Mesenchymal stem cell (in vitro differentiated cells and primary cell): Measurements from ENCODE around the gene COPA. TPM values are rescaled to one million over a fixed set of nuclear protein-coding genes. Genes with fewer than 3 reads are reported as not detected.
"Not testable (repeated sequence)": the region's sequence is repeated elsewhere in the genome, so short reads cannot be mapped to it uniquely, and the experiment has no call there.

Experiments
- DNase-seq: peaks from one replicate; pipeline ENCODE4 v3.0.0-alpha.2; 2013
- H2AFZ ChIP-seq: one replicate; pipeline ENCODE4 v1.6.1; 2013; ENCODE audit warnings: low read depth, mild to moderate bottlenecking, control low read depth, inconsistent platforms, low read length, moderate library complexity
- H2AK5ac ChIP-seq: 2 replicates; pipeline ENCODE4 v1.6.1; 2013; ENCODE audit warnings: low read length, moderate library complexity, mild to moderate bottlenecking, inconsistent platforms; ENCODE audit not compliant: severe bottlenecking
- H2BK120ac ChIP-seq: one replicate; pipeline ENCODE4 v1.6.1; 2013; ENCODE audit warnings: low read depth, mild to moderate bottlenecking, inconsistent platforms, low read length, moderate library complexity
- H2BK12ac ChIP-seq, 2 experiments: one replicate each; pipeline ENCODE4 v1.6.1; 2013; ENCODE audit warnings: inconsistent platforms in 2 of 2, low read length in 2 of 2, mild to moderate bottlenecking in 2 of 2, moderate library complexity in 2 of 2, control low read depth in 1 of 2
- H2BK15ac ChIP-seq: one replicate; pipeline ENCODE4 v1.6.1; 2013; ENCODE audit warnings: mild to moderate bottlenecking, low read depth, inconsistent platforms; ENCODE audit not compliant: poor library complexity, severe bottlenecking
- H2BK5ac ChIP-seq: 2 replicates; pipeline ENCODE4 v1.6.1; 2013; ENCODE audit warnings: low read depth, mild to moderate bottlenecking, low read length, control low read depth, inconsistent platforms; ENCODE audit not compliant: poor library complexity, severe bottlenecking
- H3K14ac ChIP-seq, 2 experiments: one replicate each; pipeline ENCODE4 v1.6.1; 2013; ENCODE audit warnings: inconsistent platforms in 2 of 2, low read length in 2 of 2, control low read depth in 1 of 2, mild to moderate bottlenecking in 1 of 2, moderate library complexity in 1 of 2
- H3K18ac ChIP-seq, 2 experiments: one replicate each; pipeline ENCODE4 v1.6.1; 2013; ENCODE audit warnings: inconsistent platforms in 2 of 2, low read length in 2 of 2, control low read depth in 1 of 2, low read depth in 1 of 2, mild to moderate bottlenecking in 1 of 2
- H3K23ac ChIP-seq, 2 experiments: one replicate each; pipeline ENCODE4 v1.6.1; 2013; ENCODE audit warnings: inconsistent platforms in 2 of 2, low read length in 2 of 2, mild to moderate bottlenecking in 2 of 2, moderate library complexity in 2 of 2, control low read depth in 1 of 2
- H3K27ac ChIP-seq: 2 replicates; pipeline ENCODE4 v1.5.1; 2013; ENCODE audit warnings: mild to moderate bottlenecking, moderate library complexity, low read length, control low read depth, inconsistent platforms; ENCODE audit not compliant: poor library complexity, severe bottlenecking
- H3K27me3 ChIP-seq, 2 experiments: 2 replicates each; pipeline versions ENCODE4 v1.6.1 to v1.7.0; 2013; ENCODE audit warnings: low read length in 2 of 2, mild to moderate bottlenecking in 2 of 2, moderate library complexity in 2 of 2, control low read depth in 1 of 2, inconsistent platforms in 1 of 2; ENCODE audit not compliant: control insufficient read depth in 1 of 2, insufficient read depth in 1 of 2
- H3K36me3 ChIP-seq, 2 experiments: 2 replicates each; pipeline versions ENCODE4 v1.6.1 to v1.7.0; 2013; ENCODE audit warnings: low read length in 2 of 2, control low read depth in 1 of 2, inconsistent platforms in 1 of 2, low read depth in 1 of 2, mild to moderate bottlenecking in 1 of 2; ENCODE audit not compliant: insufficient read depth in 2 of 2, control insufficient read depth in 1 of 2
- H3K4ac ChIP-seq, 2 experiments: one replicate each; pipeline ENCODE4 v1.6.1; 2013; ENCODE audit warnings: inconsistent platforms in 2 of 2, low read length in 2 of 2, mild to moderate bottlenecking in 2 of 2, moderate library complexity in 2 of 2, control low read depth in 1 of 2, low read depth in 1 of 2
- H3K4me1 ChIP-seq: 2 replicates; pipeline ENCODE4 v1.6.1; 2013; ENCODE audit warnings: low read depth, low read length, control low read depth; ENCODE audit not compliant: control insufficient read depth, insufficient read depth
- H3K4me2 ChIP-seq: 2 replicates; pipeline ENCODE4 v1.6.1; 2013; ENCODE audit warnings: low read length, mild to moderate bottlenecking, inconsistent platforms; ENCODE audit not compliant: poor library complexity, severe bottlenecking
- H3K4me3 ChIP-seq, 2 experiments: 2 replicates each; pipeline versions ENCODE4 v1.5.1 to v1.7.0; 2013; ENCODE audit warnings: low read length in 2 of 2, mild to moderate bottlenecking in 2 of 2, control low read depth in 1 of 2, low read depth in 1 of 2; ENCODE audit not compliant: insufficient read depth in 1 of 2
- H3K79me1 ChIP-seq: replicated peaks from 2 replicates; pipeline ENCODE4 v1.6.1; 2013; ENCODE audit warnings: mild to moderate bottlenecking, control low read depth, low read length, inconsistent platforms; ENCODE audit not compliant: poor library complexity, severe bottlenecking
- H3K9ac ChIP-seq: 2 replicates; pipeline ENCODE4 v1.7.0; 2013; ENCODE audit warnings: mild to moderate bottlenecking, low read length, moderate library complexity
- H3K9me3 ChIP-seq: 2 replicates; pipeline ENCODE4 v1.7.0; 2013; ENCODE audit warnings: mild to moderate bottlenecking, low read length; ENCODE audit not compliant: control insufficient read depth
- H4K8ac ChIP-seq: one replicate; pipeline ENCODE4 v1.6.1; 2013; ENCODE audit warnings: inconsistent platforms, mild to moderate bottlenecking, low read length, moderate library complexity
- H4K91ac ChIP-seq: one replicate; pipeline ENCODE4 v1.6.1; 2013; ENCODE audit warnings: mild to moderate bottlenecking, low read length, inconsistent platforms
- WGBS: methylation state at CpG from one replicate; pipeline ENCODE4 v1.1.7; 2013; ENCODE audit warnings: mixed read lengths; 5-methylcytosine and 5-hydroxymethylcytosine counted together
- polyA plus RNA-seq, 2 experiments: library from polyadenylated mRNA; stranded (reverse); fragments of 200-250 nt; gene quantifications; one replicate each; pipeline ENCODE4 v1.2.3, GENCODE V29; 2013

Gene COPA
- polyA plus RNA-seq (2013, experiment 1 of 2), result 189 TPM
- 186 TPM for polyA plus RNA-seq (2013, experiment 2 of 2)

DNA sequence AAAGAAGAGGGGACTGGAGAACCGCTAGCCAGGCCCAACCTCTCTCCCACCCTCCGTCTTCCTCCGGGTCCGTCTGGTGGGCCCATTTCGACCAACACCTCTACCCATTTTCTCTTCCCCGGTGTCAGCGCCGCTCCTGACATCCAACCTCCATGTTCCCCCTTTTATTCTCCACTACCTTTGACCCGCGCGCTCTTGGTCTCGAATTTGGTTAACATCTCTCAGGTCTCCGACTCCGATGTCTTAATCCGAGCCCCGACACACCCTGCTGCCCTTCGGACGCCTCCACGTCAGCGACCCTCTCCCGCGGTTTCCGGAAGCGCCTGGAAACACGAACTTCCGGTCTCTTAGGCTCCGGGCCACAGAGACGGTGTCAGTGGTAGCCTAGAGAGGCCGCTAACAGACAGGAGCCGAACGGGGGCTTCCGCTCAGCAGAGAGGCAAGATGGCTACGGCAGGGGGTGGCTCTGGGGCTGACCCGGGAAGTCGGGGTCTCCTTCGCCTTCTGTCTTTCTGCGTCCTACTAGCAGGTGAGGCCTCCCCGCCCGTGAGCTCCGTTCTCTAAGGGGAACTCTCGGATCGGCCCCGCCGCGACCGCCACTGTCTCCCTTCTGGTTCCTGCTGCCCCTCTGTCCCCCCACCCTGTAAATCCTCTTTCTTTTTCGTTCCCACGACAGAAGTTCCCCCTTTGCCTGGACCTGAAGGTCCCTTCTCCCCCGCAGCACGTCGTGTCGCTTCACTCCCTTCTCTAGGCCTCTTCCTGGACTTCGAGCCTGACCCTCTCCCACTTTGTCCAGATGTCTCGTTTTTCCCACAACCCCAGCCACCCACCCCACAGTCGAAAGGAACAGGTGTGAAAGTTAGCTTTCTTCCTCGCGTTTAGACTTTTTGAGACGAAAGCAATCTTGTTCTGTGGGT lies at the start of gene COPA, which contains the start of gene NCSTN:
COPA (minus strand) TSS at position 298 of the 917 bp plus-strand sequence; CDS start at position 218, 80 bp downstream.
NCSTN (plus strand) TSS at position 431 of the 917 bp plus-strand sequence; CDS start at position 445, 14 bp downstream.
- WGBS, result under 1% methylated on average over 53 of the region's 58 CpGs
- Histone ChIP-seq H3K4me1 (no peaks in the 10 kb centered on the region), H2BK120ac (peak within 1 kb of the TSS; percentile 64), H2BK15ac (no peak within 1 kb of the TSS), H2BK12ac (peak within 1 kb of the TSS in 1 of 2 experiments; percentile 25), H3K23ac (peak within 1 kb of the TSS in 1 of 2 experiments; percentile 57), H2BK5ac (peak within 1 kb of the TSS; percentile 60), H4K8ac (peak within 1 kb of the TSS; percentile 92), H4K91ac (peak within 1 kb of the TSS; percentile 83), H2AFZ (peak within 1 kb of the TSS; percentile 66), H3K36me3 (peaks cover 11 to 62% of the 10 kb centered on the region in 2 experiments), H3K79me1 (peaks cover 14% of the 10 kb centered on the region), H3K4me2 (peak within 1 kb of the TSS; percentile 80), H3K18ac (peak within 1 kb of the TSS; percentile 95 to 98), H3K9me3 (no peaks in the 10 kb centered on the region), H3K27me3 (no peaks in the 10 kb centered on the region), H3K27ac (peak within 1 kb of the TSS; percentile 85), H3K4me3 (peak within 1 kb of the TSS; percentile 78 to 96), H2AK5ac (peak within 1 kb of the TSS; percentile 66), H3K4ac (peak within 1 kb of the TSS; percentile 83 to 88), H3K14ac (peak within 1 kb of the TSS in 1 of 2 experiments; percentile 68), H3K9ac (peak within 1 kb of the TSS; percentile 99)
- DNase-seq, result peak; percentile 98

GRCh38 chr1:160388406-160388805 lies 45.4 kb upstream of the COPA start:
- H3K4me2 ChIP-seq, H3K18ac ChIP-seq, H2AFZ ChIP-seq, H3K9me3 ChIP-seq, H3K4me1 ChIP-seq, H2BK5ac ChIP-seq, H3K14ac ChIP-seq, H3K4ac ChIP-seq, H2BK15ac ChIP-seq, H3K36me3 ChIP-seq, H3K79me1 ChIP-seq, H2BK120ac ChIP-seq, H4K91ac ChIP-seq, H2BK12ac ChIP-seq, H3K4me3 ChIP-seq, H4K8ac ChIP-seq, H3K23ac ChIP-seq, H2AK5ac ChIP-seq, H3K9ac ChIP-seq, DNase-seq, H3K27ac ChIP-seq: not testable (repeated sequence)
- WGBS, result 76% methylated on average over 3 of the region's 4 CpGs
- peaks cover 9 to 20% of the 10 kb centered on the region in 2 experiments for H3K27me3 ChIP-seq

DNA sequence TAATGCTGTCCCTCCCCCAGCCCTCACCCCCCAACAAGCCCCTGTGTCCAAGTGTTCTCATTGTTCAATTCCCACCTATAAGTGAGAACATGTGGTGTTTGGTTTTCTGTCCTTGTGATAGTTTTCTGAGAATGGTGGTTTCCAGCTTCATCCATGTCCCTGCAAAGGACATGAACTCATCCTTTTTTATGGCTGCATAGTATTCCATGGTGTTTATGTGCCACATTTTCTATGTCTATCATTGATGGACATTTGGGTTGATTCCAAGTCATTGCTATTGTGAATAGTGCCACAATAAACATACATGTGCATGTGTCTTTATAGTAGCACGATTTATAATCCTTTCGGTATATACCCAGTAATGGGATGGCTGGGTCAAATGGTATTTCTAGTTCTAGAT lies 41.8 kb upstream of the COPA start:
- not testable (repeated sequence) for H3K27me3 ChIP-seq, H3K9ac ChIP-seq, DNase-seq, H3K79me1 ChIP-seq, H4K91ac ChIP-seq, H2AFZ ChIP-seq, H2BK15ac ChIP-seq, H2BK120ac ChIP-seq, H2BK12ac ChIP-seq, H2AK5ac ChIP-seq, H3K4me2 ChIP-seq, H3K4ac ChIP-seq, H3K27ac ChIP-seq, H3K9me3 ChIP-seq, H3K14ac ChIP-seq, H3K4me1 ChIP-seq, H3K23ac ChIP-seq, H4K8ac ChIP-seq, H3K18ac ChIP-seq, H2BK5ac ChIP-seq, H3K36me3 ChIP-seq, H3K4me3 ChIP-seq
- 100% methylated on average over 1 of the region's 2 CpGs for WGBS

- Histone ChIP-seq H3K23ac (no peak overlapping the region), H2BK15ac (no peak overlapping the region), H3K9ac (peak overlapping the region; percentile 13), H3K4me1 (peaks cover 20% of the 10 kb centered on the region), H4K8ac (no peak overlapping the region), H2BK12ac (no peak overlapping the region), H2AK5ac (no peak overlapping the region), H3K27ac (no peak overlapping the region), H3K14ac (no peak overlapping the region), H2AFZ (no peak overlapping the region), H4K91ac (no peak overlapping the region), H2BK5ac (no peak overlapping the region), H3K18ac (no peak overlapping the region), H3K36me3 (no peaks in the 10 kb centered on the region), H3K4me3 (peak overlapping the region in 1 of 2 experiments; percentile 41), H2BK120ac (no peak overlapping the region), H3K79me1 (no peaks in the 10 kb centered on the region), H3K4me2 (no peak overlapping the region), H3K9me3 (no peaks in the 10 kb centered on the region), H3K27me3 (peaks cover 3 to 18% of the 10 kb centered on the region in 2 experiments), H3K4ac (no peak overlapping the region)
- DNase-seq, result peak; percentile 50
- 59% methylated on average over 6 of the region's 7 CpGs for WGBS
Observed at GRCh38 chr1:160377585-160378206, 34.6 kb upstream of the COPA start.
